SK-N-MC (cell line): Measurements from ENCODE around the gene NAT16.

Experiments
- EZH2 ChIP-seq: fragments of 200-600 bp; sonication (generic); IDR thresholded peaks from one replicate; pipeline ENCODE4 v1.6.1; 2017; ENCODE audit warnings: antibody characterized with exemption
- FOXP2 ChIP-seq: optimal IDR thresholded peaks from 2 replicates; pipeline ENCODE3; 2011; ENCODE audit warnings: mild to moderate bottlenecking, moderate library complexity; ENCODE audit not compliant: insufficient read depth; ENCODE audit errors: extremely low read length, control extremely low read depth
- POLR2AphosphoS5 ChIP-seq: IDR thresholded peaks from 2 replicates; pipeline ENCODE4 v1.6.1; 2012; ENCODE audit warnings: mild to moderate bottlenecking, low read depth, low read length, borderline replicate concordance

DNA sequence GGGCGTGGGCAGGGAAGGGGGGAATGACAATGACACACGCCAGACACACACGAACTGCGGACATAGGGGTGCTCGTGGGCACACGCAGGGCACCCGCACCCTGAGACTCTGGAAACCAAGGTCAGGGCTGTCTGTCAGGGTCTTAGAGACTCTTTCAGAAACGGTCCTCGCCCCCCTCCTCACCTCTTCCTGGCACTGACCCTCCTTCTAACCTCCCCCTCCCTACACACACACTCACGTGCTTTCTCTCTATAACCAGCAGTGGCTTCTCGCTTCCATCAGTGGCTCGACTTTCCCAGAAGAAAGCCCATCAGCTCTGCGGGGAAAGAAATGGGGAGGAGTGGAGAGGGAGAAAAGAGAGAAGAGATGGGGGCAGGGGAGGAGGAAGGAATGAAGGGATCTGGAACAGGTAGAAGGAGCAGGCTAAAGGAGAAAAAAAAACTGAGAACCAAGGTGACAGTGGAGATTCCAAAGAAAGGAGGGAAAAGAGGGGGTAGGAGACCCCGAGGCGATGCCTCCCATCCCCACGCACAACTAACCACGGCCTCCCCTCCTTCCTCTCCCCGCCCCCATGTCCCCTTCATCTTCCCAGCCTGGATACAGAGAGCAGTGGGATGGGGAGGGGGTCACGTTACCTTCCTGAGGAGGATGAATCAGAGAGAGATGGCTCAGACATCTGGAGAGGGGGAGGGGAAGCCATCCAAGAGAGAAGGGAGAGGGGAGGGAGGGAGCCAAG lies 13.0 kb downstream of the NAT16 start:
- TF ChIP-seq EZH2 = no peak
- TF ChIP-seq POLR2AphosphoS5 = no peak
- TF ChIP-seq FOXP2 = no peak
